ENCODE data around the gene NFIC.

NFIC gene

DNA sequence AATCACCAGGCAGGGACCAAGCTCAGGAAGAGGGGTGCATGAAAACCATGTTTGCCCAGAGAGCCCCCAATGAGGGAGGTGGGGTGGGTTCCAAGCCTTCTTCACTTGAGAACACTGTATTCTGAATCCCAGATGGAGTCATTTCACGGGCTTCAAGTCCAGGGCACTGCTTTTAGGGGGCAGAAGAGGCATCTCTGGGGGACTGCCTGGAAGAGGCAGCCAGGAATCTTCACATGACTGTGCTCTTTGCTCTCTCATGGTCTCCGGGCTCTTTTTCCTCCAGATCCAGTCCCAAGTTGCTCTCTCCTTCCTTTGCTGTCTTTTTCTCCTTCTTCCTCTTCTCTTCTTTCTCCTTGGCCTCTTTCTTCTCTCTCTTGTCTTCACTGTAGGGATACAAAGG, 108.2 kb downstream of the NFIC start:
- no peak overlapping the region for H3K4me3 ChIP-seq (ENCODE audit: low read depth in 1 of 2, low read length in 1 of 2)
- no peaks in the 10 kb centered on the region for H3K36me3 ChIP-seq
- no peak overlapping the region for H3K27ac ChIP-seq
- no peaks in the 10 kb centered on the region for H3K27me3 ChIP-seq
- H3K4me1 ChIP-seq (ENCODE audit: control insufficient read depth in 1 of 2, insufficient read depth in 1 of 2, low read depth in 1 of 2, low read length in 1 of 2) = peaks cover 3 to 10% of the 10 kb centered on the region in 2 experiments
- TF ChIP-seq, protein P1, sequence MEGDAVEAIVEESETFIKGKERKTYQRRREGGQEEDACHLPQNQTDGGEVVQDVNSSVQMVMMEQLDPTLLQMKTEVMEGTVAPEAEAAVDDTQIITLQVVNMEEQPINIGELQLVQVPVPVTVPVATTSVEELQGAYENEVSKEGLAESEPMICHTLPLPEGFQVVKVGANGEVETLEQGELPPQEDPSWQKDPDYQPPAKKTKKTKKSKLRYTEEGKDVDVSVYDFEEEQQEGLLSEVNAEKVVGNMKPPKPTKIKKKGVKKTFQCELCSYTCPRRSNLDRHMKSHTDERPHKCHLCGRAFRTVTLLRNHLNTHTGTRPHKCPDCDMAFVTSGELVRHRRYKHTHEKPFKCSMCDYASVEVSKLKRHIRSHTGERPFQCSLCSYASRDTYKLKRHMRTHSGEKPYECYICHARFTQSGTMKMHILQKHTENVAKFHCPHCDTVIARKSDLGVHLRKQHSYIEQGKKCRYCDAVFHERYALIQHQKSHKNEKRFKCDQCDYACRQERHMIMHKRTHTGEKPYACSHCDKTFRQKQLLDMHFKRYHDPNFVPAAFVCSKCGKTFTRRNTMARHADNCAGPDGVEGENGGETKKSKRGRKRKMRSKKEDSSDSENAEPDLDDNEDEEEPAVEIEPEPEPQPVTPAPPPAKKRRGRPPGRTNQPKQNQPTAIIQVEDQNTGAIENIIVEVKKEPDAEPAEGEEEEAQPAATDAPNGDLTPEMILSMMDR (IDR thresholded peaks at IDR 0.05) = no peak
- H3K9me3 ChIP-seq = no peaks in the 10 kb centered on the region

DNA sequence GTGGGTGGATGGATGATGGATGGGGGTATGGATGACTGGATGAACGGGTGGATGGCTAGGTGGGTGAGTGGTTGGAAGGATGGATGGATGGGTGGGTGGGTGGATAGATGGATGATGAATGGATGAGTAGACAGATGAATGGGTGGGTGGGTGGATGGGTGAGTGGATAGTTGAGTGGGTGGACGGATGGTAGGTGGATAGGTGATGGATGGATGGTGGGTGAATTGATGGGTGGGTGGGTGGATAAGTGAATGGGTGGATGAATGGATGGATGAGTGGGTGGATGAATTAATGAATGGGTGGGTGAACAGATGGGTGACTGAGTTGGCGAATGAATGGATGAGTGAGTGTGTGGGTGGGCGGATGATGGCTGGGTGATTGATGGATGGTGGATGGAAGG, 109.1 kb downstream of the NFIC start:
- no peak overlapping the region for H3K4me3 ChIP-seq (ENCODE audit: low read depth in 1 of 2, low read length in 1 of 2)
- H3K27ac ChIP-seq = no peak overlapping the region
- no peaks in the 10 kb centered on the region for H3K36me3 ChIP-seq
- H3K9me3 ChIP-seq = no peaks in the 10 kb centered on the region
- H3K4me1 ChIP-seq (ENCODE audit: control insufficient read depth in 1 of 2, insufficient read depth in 1 of 2, low read depth in 1 of 2, low read length in 1 of 2) = peaks cover 3 to 17% of the 10 kb centered on the region in 2 experiments
- no peaks in the 10 kb centered on the region for H3K27me3 ChIP-seq
- TF ChIP-seq, protein P1 (IDR thresholded peaks at IDR 0.05) = no peak

GRCh38 chr19:3476830-3477229, 110.4 kb downstream of the NFIC start:
- H3K36me3 ChIP-seq = peaks cover 5% of the 10 kb centered on the region
- H3K27ac ChIP-seq = no peak overlapping the region
- H3K4me1 ChIP-seq (ENCODE audit: control insufficient read depth in 1 of 2, insufficient read depth in 1 of 2, low read depth in 1 of 2, low read length in 1 of 2) = peaks cover 3 to 17% of the 10 kb centered on the region in 2 experiments
- no peak overlapping the region for H3K4me3 ChIP-seq (ENCODE audit: low read depth in 1 of 2, low read length in 1 of 2)
- no peaks in the 10 kb centered on the region for H3K27me3 ChIP-seq
- H3K9me3 ChIP-seq = no peaks in the 10 kb centered on the region
- TF ChIP-seq, protein P1 (IDR thresholded peaks at IDR 0.05) = no peak

GRCh38 chr19:3477506-3477905, 111.1 kb downstream of the NFIC start:
- no peaks in the 10 kb centered on the region for H3K9me3 ChIP-seq
- H3K4me1 ChIP-seq (ENCODE audit: control insufficient read depth in 1 of 2, insufficient read depth in 1 of 2, low read depth in 1 of 2, low read length in 1 of 2) = peaks cover 3 to 17% of the 10 kb centered on the region in 2 experiments
- H3K27me3 ChIP-seq = no peaks in the 10 kb centered on the region
- H3K27ac ChIP-seq = no peak overlapping the region
- TF ChIP-seq, protein P1 (IDR thresholded peaks at IDR 0.05) = no peak
- H3K4me3 ChIP-seq (ENCODE audit: low read depth in 1 of 2, low read length in 1 of 2) = no peak overlapping the region
- peaks cover 11% of the 10 kb centered on the region for H3K36me3 ChIP-seq

- peaks cover 12% of the 10 kb centered on the region for H3K36me3 ChIP-seq
- TF ChIP-seq, protein P1 (IDR thresholded peaks at IDR 0.05) = no peak
- no peaks in the 10 kb centered on the region for H3K9me3 ChIP-seq
- H3K27ac ChIP-seq = peak overlapping the region; percentile 44
- peaks cover 3 to 17% of the 10 kb centered on the region in 2 experiments for H3K4me1 ChIP-seq (ENCODE audit: control insufficient read depth in 1 of 2, insufficient read depth in 1 of 2, low read depth in 1 of 2, low read length in 1 of 2)
- H3K27me3 ChIP-seq = no peaks in the 10 kb centered on the region
- no peak overlapping the region for H3K4me3 ChIP-seq (ENCODE audit: low read depth in 1 of 2, low read length in 1 of 2)
Measured at GRCh38 chr19:3477951-3478350, 111.6 kb downstream of the NFIC start.
